Stimulated activated CD4-positive, alpha-beta T cell treated with anti-CD3 and anti-CD28 coated beads, TNF-alpha, amount 100 ng/mL, for 48 hours (primary cell): ENCODE data around the gene EIF3I.
A peak's percentile ranks its signal among the peaks of the same experiment; 100 is the strongest.
"Not testable (repeated sequence)": the region's sequence is repeated elsewhere in the genome, so short reads cannot be mapped to it uniquely, and the experiment has no call there.

ENCODE experiments used
- DNase-seq, 3 donors: peaks; one replicate each; pipeline ENCODE4 v3.0.0-alpha.2; 2020; ENCODE audit warnings: low read depth in 3 of 3

Gene EIF3I

DNA sequence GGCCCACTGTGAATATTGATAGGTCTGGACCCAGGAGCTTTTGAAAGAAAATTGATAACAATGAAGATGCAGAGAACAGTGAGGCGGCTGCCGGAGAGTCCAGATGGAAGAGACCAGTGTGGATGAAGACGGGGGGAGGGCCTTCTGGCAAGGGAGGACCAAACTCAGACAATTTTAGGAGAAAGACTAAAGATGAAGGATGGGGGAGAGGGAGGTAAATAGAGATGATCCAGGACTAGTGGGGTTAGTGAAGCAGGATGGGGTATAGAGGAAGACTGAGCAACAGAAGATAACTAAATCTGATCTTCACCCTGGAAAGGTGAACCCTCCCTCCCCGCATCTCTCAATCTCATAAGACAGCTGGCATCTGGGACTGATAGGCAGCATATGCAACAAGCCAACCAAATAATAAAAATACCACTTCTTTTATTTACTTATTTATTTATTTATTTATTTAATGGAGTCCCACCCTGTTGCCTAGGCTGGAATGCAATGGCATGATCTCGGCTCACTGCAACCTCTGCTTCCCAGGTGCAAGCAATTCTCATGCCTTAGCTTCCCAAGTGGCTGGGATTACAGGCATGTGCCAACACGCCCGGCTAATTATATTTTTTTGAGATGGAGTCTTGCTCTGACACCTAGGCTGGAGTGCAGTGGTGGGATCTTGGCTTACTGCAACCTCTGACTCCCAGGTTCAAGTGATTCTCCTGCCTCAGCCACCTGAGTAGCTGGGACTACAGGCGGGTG is 10.5 kb downstream of the EIF3I start:
- DNase-seq: no peak

GRCh38 chr1:32234792-32235191 is 12.6 kb downstream of the EIF3I start:
- DNase-seq: no peak

GRCh38 chr1:32239337-32239736 is 17.1 kb downstream of the EIF3I start:
- DNase-seq: no peak

DNA sequence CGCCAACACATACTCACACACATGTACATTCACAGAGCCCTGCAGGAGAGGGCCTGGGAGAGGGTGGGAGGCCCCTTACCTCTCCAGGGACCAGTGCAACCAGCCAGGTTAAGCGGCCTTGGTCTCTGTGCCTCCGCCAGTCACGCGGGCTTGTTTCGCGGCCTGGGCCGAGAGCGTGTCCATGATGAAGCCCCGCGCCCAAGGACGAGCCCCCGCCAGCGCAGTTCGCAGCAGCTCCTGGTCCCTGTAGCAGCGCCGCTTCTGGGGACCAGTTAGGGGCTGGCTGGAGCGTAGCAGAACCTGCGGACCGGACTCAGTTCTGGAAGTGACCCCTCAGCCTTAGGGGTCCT is 17.6 kb downstream of the EIF3I start:
- no peak for DNase-seq

DNA sequence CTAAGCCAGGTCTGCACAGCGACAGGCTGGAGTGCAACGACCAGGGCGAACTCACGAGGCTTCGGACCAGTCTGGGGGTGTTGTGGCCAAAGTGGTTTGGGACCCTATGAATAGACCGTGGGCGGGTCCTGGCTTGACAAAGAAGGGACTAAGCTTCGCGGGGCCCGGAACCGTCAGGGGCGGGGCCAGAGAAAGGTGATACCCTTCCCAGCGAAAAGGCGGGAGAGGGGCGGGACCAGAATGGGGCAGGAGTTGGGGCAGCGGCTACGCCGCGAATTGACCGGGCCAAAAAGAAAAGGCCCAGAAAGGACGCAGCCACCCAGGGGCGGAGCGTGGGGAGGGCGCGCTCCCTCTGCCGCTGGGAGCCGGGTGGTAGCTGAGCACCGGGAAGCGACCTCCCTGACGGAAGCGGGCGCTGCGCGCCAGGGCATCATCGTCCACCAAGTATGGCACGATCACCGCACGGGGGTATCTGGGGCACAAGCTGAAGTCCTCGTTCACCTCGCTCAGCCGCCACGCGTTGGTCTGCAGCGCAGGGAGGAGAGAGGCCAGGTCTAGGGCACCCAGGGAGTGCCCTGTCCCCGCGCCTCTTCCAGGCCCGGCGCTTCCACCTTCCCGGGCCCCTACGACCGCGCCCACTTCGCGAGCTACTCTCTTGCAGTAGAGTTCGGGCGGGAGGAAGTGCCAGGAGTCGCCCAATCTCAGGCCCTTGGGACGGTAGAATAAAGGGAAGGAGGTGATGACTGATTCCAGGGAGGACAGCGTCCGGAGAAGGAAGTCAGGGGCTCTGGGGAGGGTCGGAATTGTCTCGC is 18.1 kb downstream of the EIF3I start:
- DNase-seq: no peak

GRCh38 chr1:32241001-32241763 is 19.0 kb downstream of the EIF3I start:
- no peak for DNase-seq

- DNase-seq: no peak
Observed at GRCh38 chr1:32242341-32242851, 20.2 kb downstream of the EIF3I start.

DNA sequence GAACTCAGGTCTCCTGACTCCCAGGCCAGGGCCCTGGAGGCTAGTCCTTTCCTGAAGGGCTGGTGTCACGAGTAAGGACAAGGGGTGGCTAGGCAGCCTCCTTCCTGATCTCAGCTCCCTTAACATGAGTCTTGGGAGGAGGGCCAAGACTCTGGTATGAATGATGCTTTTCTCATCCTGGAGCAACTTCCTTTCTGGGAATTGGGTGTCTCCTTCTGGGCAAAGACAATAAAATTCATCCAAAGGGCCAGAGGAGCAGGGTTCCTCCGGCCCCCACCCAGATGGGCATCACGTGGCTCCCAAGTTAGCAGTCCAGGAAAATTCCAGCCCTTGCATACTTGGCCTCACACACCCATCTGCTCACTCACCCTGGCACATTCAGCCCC is 24.7 kb downstream of the EIF3I start, which contains the start of gene FAM167B:
Gene FAM167B, plus strand, starts transcription at position 335 of the 386 bp plus-strand sequence. CDS start 200 bp downstream, outside the sequence.
- DNase-seq: no peak

GRCh38 chr1:32247452-32247851 is 25.2 kb downstream of the EIF3I start:
- no peak for DNase-seq

GRCh38 chr1:32247983-32248889 is 26.0 kb downstream of the EIF3I start:
- DNase-seq: peak; percentile 71 to 82 (median 76)

DNA sequence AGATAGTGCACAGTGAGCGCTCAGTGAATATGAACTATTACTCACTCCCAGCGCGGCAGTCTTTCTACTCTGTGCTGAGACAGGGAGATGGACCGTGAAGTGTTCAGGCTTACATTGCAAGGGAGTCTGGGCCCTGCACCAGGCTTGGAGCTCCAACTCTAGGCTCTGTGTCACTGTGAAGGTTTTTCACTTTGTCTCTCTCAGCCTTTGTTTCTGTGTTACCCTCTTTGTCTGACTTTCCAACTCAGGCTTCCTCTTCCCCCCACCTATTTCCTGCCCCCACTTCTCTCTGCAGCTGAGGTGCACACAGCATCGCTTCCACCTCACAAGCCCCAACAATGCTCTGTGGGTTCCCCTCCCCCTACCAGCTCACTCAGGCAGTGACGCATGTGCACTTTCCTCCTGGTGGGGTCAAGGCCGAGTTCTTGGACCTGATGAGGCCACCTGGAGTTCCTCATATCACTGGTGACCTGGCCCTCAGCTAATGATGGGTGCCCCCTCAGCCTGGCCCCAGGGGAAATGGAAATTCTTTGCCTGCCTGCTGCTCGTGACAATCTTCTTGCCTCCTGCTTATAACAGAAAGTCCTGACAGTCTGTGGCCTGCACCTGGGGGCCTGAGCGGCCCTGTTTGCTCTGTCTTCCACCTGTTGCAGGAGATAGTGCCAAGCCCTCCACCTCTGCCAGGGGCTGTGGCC is 27.8 kb downstream of the EIF3I start:
- DNase-seq: peak; percentile 49 to 74 (median 70)

GRCh38 chr1:32250893-32251716 is 28.9 kb downstream of the EIF3I start, which contains the start of gene LCK:
Gene LCK, plus strand, starts transcription at chr1:32251265. Its CDS starts 23,065 bp downstream, at chr1:32274330.
- DNase-seq: peak in 2 of 3 donors; percentile 53 to 61

GRCh38 chr1:32255072-32256071 is 33.2 kb downstream of the EIF3I start:
- no peak for DNase-seq

GRCh38 chr1:32256473-32257226 is 34.4 kb downstream of the EIF3I start:
- no peak for DNase-seq

- no peak for DNase-seq
Observed at GRCh38 chr1:32257227-32257508, 35.0 kb downstream of the EIF3I start.

GRCh38 chr1:32263236-32263593 is 41.0 kb downstream of the EIF3I start:
- not testable (repeated sequence) for DNase-seq

GRCh38 chr1:32263744-32264143 is 41.5 kb downstream of the EIF3I start:
- no peak for DNase-seq

GRCh38 chr1:32265846-32266245 is 43.6 kb downstream of the EIF3I start:
- no peak for DNase-seq
